HUES48 (cell line): ENCODE measurements around the gene ZBTB18.

Experiments
- H3K27ac ChIP-seq: one replicate; pipeline ENCODE4 v1.7.0; 2013; ENCODE audit warnings: low read depth, low read length, inconsistent platforms
- H3K27me3 ChIP-seq: 2 replicates; pipeline ENCODE4 v1.6.1; 2013; ENCODE audit warnings: mild to moderate bottlenecking, low read length; ENCODE audit not compliant: control insufficient read depth, insufficient read depth
- H3K36me3 ChIP-seq: 2 replicates; pipeline ENCODE4 v1.6.1; 2013; ENCODE audit warnings: low read length; ENCODE audit not compliant: control insufficient read depth, insufficient read depth
- H3K4me1 ChIP-seq: 2 replicates; pipeline ENCODE4 v1.6.1; 2013; ENCODE audit warnings: mild to moderate bottlenecking, low read length; ENCODE audit not compliant: control insufficient read depth, insufficient read depth
- H3K4me3 ChIP-seq: 2 replicates; pipeline ENCODE4 v1.5.1; 2013; ENCODE audit warnings: mild to moderate bottlenecking, low read depth, low read length
- H3K9ac ChIP-seq: 2 replicates; pipeline ENCODE4 v1.6.1; 2013; ENCODE audit warnings: mild to moderate bottlenecking, low read depth, low read length, moderate library complexity
- H3K9me3 ChIP-seq: 2 replicates; pipeline ENCODE4 v1.6.1; 2013; ENCODE audit warnings: low read length; ENCODE audit not compliant: control insufficient read depth, insufficient read depth

The ZBTB18 gene

GRCh38 chr1:244090645-244091044, 39.6 kb downstream of the ZBTB18 start:
- Histone ChIP-seq H3K27ac (no peak overlapping the region), H3K4me1 (no peaks in the 10 kb centered on the region), H3K36me3 (no peaks in the 10 kb centered on the region), H3K4me3 (no peak overlapping the region), H3K27me3 (no peaks in the 10 kb centered on the region), H3K9ac (no peak overlapping the region), H3K9me3 (no peaks in the 10 kb centered on the region)

GRCh38 chr1:244092293-244092963, 41.3 kb downstream of the ZBTB18 start:
- Histone ChIP-seq H3K4me3 (no peak overlapping the region), H3K9me3 (no peaks in the 10 kb centered on the region), H3K36me3 (no peaks in the 10 kb centered on the region), H3K27me3 (no peaks in the 10 kb centered on the region), H3K9ac (no peak overlapping the region), H3K27ac (no peak overlapping the region), H3K4me1 (no peaks in the 10 kb centered on the region)

GRCh38 chr1:244092964-244093638, 42.0 kb downstream of the ZBTB18 start:
- no peaks in the 10 kb centered on the region for H3K27me3 ChIP-seq
- H3K36me3 ChIP-seq = no peaks in the 10 kb centered on the region
- no peaks in the 10 kb centered on the region for H3K9me3 ChIP-seq
- no peak overlapping the region for H3K9ac ChIP-seq
- no peak overlapping the region for H3K27ac ChIP-seq
- no peak overlapping the region for H3K4me3 ChIP-seq
- no peaks in the 10 kb centered on the region for H3K4me1 ChIP-seq

- no peaks in the 10 kb centered on the region for H3K9me3 ChIP-seq
- no peak overlapping the region for H3K9ac ChIP-seq
- no peaks in the 10 kb centered on the region for H3K36me3 ChIP-seq
- H3K27ac ChIP-seq = no peak overlapping the region
- no peaks in the 10 kb centered on the region for H3K4me1 ChIP-seq
- H3K27me3 ChIP-seq = no peaks in the 10 kb centered on the region
- H3K4me3 ChIP-seq = no peak overlapping the region
Measured at GRCh38 chr1:244094880-244095528, 43.9 kb downstream of the ZBTB18 start.

- H3K9me3 ChIP-seq = no peaks in the 10 kb centered on the region
- H3K36me3 ChIP-seq = no peaks in the 10 kb centered on the region
- H3K4me1 ChIP-seq = no peaks in the 10 kb centered on the region
- no peak overlapping the region for H3K27ac ChIP-seq
- H3K9ac ChIP-seq = no peak overlapping the region
- no peaks in the 10 kb centered on the region for H3K27me3 ChIP-seq
- H3K4me3 ChIP-seq = no peak overlapping the region
Measured at GRCh38 chr1:244095529-244095911, 44.4 kb downstream of the ZBTB18 start.

GRCh38 chr1:244096066-244096610, 45.1 kb downstream of the ZBTB18 start:
- H3K27me3 ChIP-seq = no peaks in the 10 kb centered on the region
- H3K9ac ChIP-seq = no peak overlapping the region
- no peaks in the 10 kb centered on the region for H3K9me3 ChIP-seq
- H3K36me3 ChIP-seq = no peaks in the 10 kb centered on the region
- no peaks in the 10 kb centered on the region for H3K4me1 ChIP-seq
- no peak overlapping the region for H3K4me3 ChIP-seq
- H3K27ac ChIP-seq = no peak overlapping the region

GRCh38 chr1:244096691-244097090, 45.6 kb downstream of the ZBTB18 start:
- no peaks in the 10 kb centered on the region for H3K27me3 ChIP-seq
- no peak overlapping the region for H3K4me3 ChIP-seq
- H3K36me3 ChIP-seq = no peaks in the 10 kb centered on the region
- H3K4me1 ChIP-seq = no peaks in the 10 kb centered on the region
- no peak overlapping the region for H3K9ac ChIP-seq
- H3K9me3 ChIP-seq = no peaks in the 10 kb centered on the region
- H3K27ac ChIP-seq = no peak overlapping the region

- H3K9ac ChIP-seq = no peak overlapping the region
- H3K27me3 ChIP-seq = no peaks in the 10 kb centered on the region
- no peak overlapping the region for H3K27ac ChIP-seq
- H3K36me3 ChIP-seq = no peaks in the 10 kb centered on the region
- H3K4me3 ChIP-seq = no peak overlapping the region
- no peaks in the 10 kb centered on the region for H3K9me3 ChIP-seq
- no peaks in the 10 kb centered on the region for H3K4me1 ChIP-seq
Measured at GRCh38 chr1:244097523-244098405, 46.7 kb downstream of the ZBTB18 start.

- H3K27me3 ChIP-seq = no peaks in the 10 kb centered on the region
- no peaks in the 10 kb centered on the region for H3K36me3 ChIP-seq
- H3K27ac ChIP-seq = no peak overlapping the region
- no peak overlapping the region for H3K4me3 ChIP-seq
- H3K9me3 ChIP-seq = no peaks in the 10 kb centered on the region
- H3K4me1 ChIP-seq = no peaks in the 10 kb centered on the region
- no peak overlapping the region for H3K9ac ChIP-seq
Measured at GRCh38 chr1:244099258-244099930, 48.3 kb downstream of the ZBTB18 start.

- H3K27ac ChIP-seq = no peak overlapping the region
- H3K9ac ChIP-seq = no peak overlapping the region
- no peaks in the 10 kb centered on the region for H3K4me1 ChIP-seq
Measured at GRCh38 chr1:244100276-244100675, 49.2 kb downstream of the ZBTB18 start.

More at GRCh38 chr1:244100276-244100675, 49.2 kb downstream of the ZBTB18 start:
- no peak overlapping the region for H3K4me3 ChIP-seq
- no peaks in the 10 kb centered on the region for H3K36me3 ChIP-seq
- no peaks in the 10 kb centered on the region for H3K9me3 ChIP-seq
- H3K27me3 ChIP-seq = no peaks in the 10 kb centered on the region
